ENCODE results near the gene DOCK2.

GRCh38 chr5:170075696-170076095 lies 438.6 kb downstream of the DOCK2 start:
- TF ChIP-seq CTCF (IDR thresholded peaks at IDR 0.05) (no peak), ZFX (IDR thresholded peaks at IDR 0.05; ENCODE audit: borderline replicate concordance) (no peak)
